Measurements from ENCODE around the gene AFF1.
"Not testable (repeated sequence)": the region's sequence is repeated elsewhere in the genome, so short reads cannot be mapped to it uniquely, and the experiment has no call there.

Gene AFF1

DNA sequence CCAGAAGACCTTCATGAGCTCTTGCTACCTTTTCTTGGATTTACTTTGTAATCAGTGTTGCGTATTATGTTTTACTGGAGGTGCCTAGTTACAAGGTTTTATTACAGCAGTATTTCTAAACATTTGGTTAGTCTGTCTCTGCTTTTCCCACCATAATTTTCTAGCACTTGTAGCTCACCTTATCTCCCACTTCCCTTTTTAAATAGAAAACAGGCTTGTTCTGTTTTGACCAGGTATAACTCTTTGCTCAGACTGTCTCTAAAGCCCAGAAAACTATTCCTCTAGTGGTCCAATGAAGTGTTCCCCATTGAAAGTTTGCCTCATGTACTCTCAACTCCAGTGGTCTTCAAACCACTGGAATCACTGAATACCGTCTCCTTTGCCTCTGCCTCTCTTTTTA is 43.9 kb downstream of the AFF1 start:
- DNase-seq = no peak

DNA sequence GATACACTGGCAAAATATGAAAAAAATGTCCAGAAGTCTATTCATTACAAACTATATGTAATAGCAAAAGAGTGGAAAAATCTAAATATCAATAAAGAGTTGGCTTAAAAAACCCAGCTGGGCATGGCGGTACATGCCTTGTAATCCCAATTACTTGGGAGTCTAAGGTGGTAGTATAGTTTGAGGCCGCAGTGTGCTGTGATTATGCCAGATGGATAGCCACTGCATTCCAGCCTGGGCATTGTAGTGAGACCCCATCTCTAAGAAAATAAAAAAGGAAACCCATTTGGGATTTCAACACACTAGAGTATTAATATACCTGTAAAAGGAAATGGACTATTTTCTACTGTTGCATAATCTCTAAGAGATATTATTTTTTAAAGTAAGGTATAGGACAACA is 45.4 kb downstream of the AFF1 start:
- no peak for DNase-seq

DNA sequence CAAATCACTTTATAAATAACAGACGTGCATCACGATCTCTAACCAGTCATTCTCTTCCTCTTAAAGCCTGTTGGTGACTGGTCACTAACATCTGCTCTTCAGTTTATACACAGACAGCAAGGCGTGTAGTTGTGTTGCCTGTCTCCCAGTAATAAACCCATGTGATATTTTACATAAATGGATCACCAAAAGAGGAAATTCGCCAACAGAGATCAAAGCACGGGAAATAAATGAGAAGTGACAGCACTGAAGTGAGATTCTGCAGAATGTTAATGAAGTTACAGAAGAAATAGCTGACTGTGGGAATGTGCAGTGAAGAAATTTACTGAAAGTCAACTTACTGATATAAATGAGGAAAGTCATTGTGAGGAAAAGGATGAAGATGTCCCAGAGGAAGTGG is 47.0 kb downstream of the AFF1 start:
- DNase-seq = no peak

DNA sequence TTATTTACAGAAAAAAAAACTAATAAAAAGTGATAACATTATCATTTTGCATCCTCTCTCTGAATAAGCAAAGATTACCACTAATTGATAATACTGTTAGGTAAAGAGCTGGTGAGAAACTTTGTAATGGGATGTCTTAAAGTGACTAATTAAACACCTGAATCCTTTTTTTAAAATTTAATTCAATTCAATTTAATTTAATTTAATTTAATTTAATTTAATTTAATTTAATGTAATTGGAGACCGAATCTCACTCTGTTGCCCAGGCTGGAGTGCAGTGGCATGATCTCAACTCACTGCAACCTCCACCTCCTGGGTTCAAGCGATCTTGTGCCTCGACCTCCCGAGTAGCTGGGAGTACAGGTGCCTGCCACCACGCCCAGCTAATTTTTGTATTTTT is 51.0 kb downstream of the AFF1 start:
- not testable (repeated sequence) for DNase-seq

DNA sequence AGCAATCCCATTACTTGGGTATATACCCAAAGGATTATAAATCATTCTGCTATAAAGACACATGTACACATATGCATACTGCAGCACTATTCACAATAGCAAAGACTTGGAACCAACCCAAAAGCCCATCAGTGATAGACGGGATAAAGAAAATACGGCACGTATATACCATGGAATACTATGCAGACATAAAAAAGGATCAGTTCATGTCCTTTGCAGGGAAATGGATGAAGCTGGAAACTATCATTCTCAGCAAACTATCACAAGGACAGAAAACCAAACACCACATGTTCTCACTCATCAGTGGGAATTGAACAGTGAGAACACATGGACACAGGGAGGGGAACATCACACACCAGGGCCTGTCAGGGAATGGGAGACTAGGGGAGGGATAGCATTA is 54.8 kb downstream of the AFF1 start:
- DNase-seq = not testable (repeated sequence)

DNA sequence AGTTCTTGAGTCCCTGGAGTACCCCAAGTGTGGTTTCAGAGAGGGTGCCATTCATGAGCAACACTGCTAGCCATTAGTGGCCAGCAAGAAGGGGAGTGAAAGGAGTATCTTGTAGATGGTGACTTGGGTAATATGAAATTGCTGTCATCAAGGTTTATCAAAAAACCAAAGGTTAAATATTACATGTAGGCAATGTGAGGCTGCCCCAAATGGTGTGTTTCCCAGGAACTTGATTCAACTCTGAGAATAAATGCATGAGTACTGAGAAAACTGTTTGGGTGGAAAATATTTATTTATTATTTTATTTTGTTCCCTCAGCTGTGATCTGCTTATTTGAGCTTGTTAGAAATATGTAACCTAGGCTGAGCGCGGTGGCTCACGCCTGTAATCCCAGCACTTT is 55.7 kb downstream of the AFF1 start:
- DNase-seq = no peak

DNA sequence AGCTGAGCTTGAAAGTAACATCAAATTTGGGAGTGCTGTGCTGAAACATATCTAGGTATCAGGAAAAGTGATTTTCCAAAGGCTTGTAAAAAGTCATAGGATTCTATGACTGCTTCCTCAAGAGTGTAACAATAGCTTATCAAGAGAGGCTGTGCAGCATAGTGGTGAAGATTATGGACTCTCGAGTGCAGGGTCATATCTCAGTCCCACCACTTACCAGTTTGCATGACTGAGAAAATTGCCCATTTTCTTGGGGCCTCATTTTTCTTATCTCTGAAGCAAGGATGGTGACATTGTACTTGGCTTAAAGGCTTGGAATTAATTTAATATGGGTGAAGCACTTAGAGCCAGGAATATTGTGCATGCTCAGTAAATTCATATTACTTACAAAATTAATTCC is 57.2 kb downstream of the AFF1 start:
- DNase-seq = no peak

DNA sequence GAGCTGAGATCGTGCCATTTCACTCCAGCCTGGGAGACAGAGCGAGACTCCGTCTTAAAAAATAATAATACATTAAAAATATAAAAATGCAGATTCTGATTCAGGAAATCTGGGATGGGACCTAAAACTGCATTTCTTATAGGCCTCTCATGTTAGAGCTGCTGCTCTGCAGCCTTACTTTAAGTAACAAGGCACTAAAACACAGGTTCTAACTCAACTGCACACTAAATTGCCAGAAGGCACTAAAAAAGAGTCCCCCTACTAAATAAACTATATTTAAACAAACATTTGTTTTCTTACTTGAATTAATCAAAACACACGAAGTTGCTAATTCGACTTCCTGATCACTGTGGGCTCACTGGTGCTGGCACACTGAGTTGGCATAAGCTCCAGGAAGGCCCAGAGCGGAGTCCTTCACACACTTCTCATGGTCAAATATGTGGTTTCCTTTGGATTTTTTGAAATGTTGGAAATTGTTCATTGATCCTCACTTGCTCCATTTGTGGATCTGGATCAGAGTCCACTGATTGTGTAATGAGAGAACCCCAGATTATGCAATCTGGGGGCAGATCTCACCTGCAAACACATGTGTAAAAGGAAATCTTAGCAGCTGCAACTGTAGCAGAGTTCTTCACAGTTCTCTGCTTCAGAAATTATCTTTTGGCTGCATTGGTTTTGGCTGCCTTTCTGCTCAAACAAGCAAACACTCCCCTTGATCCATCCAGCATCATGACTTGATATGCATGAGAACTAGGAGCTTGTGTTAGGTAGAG is 59.3 kb downstream of the AFF1 start:
- DNase-seq = no peak

DNA sequence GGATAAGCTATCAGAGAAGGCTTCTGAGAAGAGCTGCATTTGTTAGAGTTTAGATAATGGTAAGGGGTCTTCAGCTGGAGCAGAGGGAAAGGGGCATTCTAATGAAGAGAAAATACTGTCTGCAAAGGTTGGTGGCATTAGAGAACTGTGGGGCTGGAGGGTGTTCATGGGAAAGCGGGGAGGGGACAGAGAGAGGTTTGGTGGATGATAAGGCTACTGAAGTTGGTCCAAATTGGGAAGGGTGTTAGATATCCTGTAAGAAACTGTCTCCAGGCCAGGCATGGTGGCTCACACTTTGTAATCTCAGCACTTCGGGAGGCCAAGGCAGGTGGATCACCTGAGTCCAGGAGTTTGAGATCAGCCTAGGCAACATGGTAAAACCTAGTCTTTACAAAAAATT is 59.9 kb downstream of the AFF1 start:
- no peak for DNase-seq

DNA sequence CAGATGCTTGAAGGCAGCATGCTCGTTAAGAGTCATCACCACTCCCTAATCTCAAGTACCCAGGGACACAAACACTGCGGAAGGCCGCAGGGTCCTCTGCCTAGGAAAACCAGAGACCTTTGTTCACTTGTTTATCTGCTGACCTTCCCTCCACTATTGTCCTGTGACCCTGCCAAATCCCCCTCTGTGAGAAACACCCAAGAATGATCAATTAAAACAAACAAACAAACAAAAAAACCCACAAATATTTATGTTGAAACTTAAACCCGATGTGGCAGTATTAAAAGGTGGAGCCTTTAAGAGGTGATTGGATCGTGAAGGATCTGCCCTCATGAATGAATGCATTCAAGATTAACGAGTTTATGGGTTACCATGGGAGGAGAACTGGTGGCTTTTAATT is 61.7 kb downstream of the AFF1 start:
- not testable (repeated sequence) for DNase-seq

DNA sequence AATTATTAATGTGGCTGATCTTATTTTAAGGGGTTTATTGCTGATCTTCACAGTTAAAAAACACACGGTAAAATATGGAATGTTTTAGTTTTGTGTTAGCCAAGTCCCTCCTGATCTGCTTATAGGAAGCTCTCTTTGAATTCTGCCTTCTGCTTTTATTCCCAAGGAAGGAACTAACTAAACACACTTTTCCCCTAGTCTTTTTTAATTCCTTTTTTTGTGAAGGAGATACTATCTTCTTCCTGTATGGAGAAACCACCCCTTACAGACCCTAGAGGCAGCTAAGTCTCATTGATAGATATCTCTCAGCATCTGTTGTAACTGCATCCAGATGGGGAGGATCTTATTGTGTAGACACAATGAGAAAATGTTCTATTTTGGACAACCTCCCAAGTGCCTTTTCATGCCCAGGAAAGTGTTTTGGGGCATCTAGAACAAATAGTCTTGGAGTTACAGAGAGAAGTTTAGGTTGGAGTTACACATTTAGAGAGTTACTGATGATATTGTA is 64.4 kb downstream of the AFF1 start:
- DNase-seq = no peak

DNA sequence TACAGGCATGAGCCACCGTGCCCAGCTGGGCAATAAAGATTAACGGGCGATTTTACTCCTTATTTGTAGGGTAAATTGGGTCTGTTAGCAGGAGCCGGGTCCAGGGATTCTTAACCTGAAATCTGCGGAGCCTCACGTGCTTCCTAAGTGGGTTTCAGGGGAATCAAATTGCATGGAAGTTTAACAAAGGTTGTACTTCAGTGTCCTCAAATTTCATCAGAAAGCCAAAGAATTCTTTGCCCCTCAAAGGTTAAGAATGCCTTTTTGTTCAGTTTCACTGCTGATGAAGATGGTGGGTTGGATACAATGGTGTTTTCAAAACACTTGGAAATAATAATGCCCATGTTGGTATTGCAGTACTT is 67.9 kb downstream of the AFF1 start:
- DNase-seq = no peak

DNA sequence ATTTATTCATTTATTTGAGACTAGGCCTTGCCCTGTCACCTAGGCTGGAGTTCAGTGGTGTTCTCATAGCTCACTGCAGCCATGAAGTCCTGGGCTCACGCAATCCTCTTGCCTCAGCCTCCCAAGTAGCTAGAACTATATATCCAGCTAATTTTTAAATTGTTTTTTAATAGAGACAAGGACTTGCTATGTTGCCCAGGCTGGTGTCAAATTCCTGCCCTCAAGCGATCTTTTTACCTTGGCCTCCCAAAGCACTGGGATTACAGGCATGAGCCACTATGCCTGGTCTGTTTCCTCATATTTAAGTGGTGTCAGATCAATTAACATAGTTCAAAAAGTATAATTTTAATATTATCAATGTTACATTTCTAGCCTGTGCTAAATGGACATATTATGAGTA is 68.5 kb downstream of the AFF1 start:
- no peak for DNase-seq

DNA sequence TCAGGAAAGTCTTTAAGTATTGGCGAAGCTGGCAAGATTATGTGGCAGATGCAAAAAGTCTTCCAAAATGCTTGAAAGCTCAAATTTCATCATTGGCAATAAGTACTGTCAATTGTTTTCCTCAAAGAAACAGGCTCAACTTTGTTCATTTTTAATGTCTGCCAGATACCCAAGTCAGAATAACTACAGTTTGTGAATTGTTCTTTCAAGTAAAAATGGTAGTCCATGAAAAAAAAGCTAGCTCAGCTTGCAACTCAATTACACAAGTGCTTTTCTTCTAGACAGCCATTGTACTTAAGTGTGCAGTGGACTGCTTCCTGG is 70.5 kb downstream of the AFF1 start:
- DNase-seq = peak; percentile 23

DNA sequence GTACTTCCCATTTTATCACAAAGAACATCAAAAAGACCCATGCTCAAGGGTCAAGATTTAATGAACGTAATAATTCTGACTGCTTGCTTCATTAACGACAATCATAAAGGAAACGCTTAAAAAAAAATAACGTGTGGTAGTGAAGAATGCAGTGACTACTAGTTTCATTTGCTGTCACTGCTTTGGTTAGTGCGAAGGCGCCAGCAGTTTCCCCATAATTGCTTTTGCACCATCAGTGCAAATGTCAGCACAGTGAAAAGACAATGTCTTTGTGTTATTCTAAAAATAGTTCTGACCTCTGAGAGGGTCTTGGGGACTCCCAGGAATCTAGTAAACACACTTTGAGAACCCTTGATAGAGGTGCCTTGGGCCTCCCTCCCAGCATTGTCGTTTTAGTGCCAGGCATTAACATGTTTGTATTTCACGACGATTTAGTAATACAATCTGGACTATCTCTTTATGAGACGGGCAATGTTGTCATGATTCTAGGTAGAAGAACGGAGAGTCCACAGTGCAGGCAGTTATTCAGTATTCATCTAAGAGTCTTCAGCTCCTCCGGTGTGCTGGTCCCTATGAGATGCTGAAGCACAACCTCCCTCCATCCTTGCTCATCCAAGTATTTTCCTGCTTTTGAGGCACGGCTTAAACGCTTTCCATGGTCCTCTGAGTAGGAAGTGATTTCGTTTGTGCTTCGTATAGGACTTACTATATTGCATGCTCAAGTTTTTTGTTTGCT is 71.0 kb downstream of the AFF1 start:
- DNase-seq = peak; percentile 71

DNA sequence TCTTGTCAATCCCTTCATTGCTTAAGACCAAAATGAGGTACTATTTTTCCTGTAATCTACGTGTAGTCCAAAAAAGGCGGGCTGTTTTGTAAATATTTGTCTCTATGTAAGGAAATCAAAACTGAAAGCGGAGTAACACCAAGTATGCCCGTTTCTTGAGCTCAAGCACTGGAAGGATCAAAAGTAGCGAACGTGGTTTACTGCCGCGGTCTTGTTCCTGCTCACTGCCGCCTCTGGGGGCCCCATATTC is 71.5 kb downstream of the AFF1 start:
- DNase-seq = no peak

DNA sequence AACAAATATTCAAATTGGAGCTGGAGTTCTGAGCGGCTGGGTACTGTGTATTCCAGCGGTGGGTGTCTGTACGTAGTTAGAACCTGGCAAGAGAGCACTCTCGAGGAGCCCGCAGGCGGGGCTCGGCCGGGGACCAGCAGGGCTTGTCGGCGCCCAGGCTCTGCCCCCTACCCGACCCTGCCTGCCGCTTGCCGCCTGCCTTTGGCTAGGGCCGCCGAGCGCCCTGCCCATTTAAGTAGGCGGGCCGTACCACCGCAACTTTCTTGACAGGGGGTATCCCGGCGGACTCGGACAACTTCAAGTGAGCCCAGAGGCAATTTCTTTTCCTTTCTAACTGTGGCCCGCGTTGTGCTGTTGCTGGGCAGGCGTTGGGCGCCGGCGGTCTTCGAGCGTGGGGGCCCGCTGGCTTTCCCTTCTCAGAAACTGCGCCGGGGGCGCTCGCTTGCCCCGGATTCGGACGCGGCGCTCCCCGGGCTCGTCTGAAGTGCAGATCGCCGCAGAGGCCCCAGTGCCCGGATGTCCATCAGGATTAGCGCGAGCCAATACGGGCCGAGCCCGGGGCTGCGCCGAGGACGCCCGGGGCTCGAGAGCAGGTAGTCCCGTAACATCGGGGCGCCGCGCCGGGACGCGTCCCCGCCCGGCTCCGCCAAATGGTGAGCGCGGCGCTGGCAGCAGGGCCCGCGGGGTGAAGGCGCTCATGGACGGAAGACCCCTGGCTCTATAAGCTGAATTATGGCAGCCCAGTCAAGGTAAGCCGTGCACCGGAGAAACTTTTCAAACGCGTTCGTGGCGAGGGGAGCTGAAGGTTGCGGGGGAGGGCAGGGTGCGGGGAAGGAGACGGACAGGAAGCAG is 72.1 kb downstream of the AFF1 start:
- peak; percentile 93 for DNase-seq

DNA sequence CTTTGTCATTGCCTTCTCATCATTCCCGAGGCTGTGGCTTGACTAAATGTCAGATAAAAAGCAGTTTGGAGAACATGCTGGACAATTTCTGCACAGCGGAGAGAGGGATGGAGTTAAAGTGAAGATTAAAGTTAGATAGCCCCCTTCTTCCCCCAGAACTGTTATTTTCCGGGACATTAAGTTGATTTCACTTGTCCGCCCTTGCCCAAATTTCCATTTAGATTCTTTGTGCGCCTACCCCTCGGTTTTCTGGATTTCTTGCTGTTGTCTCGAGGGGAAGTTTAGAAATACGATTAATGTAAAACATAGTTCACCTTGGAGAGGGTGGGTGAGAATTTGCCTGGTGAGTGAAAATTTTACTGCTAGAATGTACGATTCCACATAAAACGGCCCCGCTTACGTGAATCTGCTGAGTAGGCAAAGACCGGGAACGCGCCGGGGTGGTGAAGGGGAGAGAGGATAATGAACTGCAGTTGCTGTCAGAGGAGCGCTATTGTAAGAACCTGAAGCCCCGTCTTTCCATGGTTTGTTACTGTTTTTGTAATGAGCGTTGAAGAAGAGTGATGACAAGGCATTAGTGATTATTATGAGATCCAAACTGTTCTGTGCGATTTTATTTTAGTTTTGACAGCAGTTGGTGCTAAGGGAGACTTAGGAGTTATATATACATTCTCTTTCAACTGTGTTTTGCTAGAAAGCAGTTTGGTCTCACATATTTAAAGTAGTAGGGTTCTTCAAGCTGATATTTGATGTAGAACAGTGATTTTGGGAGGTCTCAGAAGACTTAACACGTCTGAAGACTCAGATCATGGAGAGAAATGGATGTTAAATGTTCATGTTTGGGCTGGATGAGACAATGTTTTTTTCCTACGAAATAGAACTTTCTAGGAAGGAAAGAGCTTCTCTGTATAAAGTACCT is 73.0 kb downstream of the AFF1 start:
- DNase-seq = peak; percentile 59

DNA sequence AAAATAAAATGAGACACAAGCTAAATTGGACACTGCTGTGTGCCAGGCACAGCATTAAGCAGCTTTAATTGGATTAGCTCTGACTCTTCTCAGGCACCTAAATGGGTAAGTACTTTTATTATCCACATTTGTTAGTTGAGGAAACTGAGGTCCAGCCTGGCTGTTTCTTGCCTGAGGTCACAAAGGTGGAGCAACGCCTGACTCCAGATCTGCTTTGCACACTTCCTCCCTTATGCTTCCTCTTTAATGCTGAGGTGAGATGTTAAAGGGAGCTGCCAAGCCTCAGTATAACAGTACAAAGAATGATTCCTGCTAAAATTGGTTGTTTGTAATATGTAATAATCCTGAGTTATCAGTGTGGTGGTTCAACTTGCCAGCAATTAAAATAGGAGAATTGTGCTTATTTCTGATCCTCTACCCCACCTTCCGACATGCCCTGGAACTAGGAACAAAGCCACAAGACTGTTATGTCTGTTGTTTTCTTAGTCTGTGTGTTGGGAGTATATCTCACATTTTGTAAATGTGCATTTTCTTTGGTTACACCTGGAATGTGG is 74.4 kb downstream of the AFF1 start:
- peak; percentile 12 for DNase-seq

DNA sequence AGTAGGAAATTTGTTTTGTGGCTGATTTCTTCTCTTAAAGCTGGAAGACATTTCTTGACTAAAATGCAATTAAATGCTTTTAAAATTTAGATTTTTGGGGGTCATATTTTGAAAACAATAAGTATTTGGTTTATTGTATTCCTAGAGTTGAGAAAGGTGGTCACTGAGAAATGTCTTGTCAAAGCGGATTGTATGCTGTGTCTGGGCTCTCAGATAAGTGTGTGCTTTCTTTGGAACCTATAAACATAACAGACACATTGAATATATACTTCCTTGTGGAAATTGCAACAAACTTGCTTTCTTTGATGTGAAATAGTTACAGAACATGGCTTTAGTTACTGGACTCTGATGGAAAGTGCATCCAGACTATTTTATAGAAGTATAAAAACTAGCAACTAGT is 75.4 kb downstream of the AFF1 start:
- no peak for DNase-seq

DNA sequence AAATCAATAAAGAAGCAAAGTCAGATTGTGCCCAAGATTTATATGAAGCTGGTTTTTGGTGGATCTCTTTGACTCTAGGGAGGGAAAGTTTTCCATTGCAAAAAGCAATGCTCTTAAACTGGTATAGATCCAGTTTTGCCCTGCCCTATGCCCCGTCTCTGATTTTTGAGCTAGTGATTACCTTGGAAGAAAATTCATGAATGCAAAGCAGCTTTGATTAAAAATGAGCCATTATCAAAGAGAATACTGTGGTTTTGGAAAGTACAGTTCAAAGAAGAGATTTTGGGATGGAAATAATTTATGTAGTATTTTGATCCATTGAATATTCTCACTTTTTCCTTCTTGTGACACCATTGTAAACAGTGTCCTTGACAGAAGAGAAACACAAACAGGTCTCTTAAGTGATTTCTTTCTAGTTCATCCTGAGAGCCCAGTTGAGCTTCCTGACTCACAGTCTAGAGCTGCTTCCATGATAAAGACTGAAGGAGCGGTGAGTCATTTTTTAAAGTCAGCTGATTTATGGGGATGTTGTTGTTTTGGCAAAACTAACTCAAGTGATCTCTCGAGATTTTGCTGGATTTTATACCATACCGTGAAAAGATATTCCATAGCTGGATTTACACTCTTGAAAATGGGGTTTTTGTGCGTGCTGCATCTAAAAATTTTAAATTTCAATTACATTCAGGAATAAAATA is 76.7 kb downstream of the AFF1 start:
- no peak for DNase-seq
